ENCODE results near the gene C20orf202. TPM values are rescaled to one million over a fixed set of nuclear protein-coding genes. Genes with fewer than 3 reads are reported as not detected.
"Not testable (repeated sequence)": the region's sequence is repeated elsewhere in the genome, so short reads cannot be mapped to it uniquely, and the experiment has no call there.

C20orf202 gene
- total RNA-seq, 1 experiment from 2014 or later: not detected

DNA sequence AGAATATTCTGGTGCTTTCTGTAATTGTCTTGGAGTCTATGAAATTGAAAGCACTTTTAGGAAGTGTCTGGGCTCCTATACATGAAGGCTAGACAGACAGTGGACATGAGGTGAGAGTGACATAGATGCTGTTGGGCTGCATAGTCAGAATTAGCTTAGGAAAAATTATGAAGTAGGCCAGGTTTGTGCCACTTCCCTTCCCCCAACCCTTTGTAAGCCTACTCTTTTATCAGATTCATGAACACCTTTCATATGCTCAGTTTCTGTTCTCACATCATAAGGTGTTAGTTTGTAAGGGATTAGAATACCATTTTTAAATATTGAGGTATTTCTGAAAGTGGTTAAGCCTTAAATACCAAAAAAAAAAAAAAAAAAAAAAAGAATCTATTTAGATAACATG, 44.4 kb downstream of the C20orf202 start:
- POLR2A ChIA-PET: no interaction called here
- CTCF ChIA-PET: interaction anchor here (1.4 kb wide), 1 partner anchor 20 kb away, joined by 3 read pairs; no protein-coding TSS in a partner anchor
- no peaks in the 10 kb centered on the region for H3K9me2 ChIP-seq (ENCODE audit: insufficient read depth)
- TF ChIP-seq POLR2AphosphoS5 (IDR thresholded peaks at IDR 0.05; ENCODE audit: low read depth, low read length) (no peak), TCF7L2 (IDR thresholded peaks at IDR 0.05; ENCODE audit: borderline replicate concordance, extremely low read depth, insufficient read depth, insufficient read length) (no peak), ZNF274 (IDR thresholded peaks at IDR 0.05; ENCODE audit: low read depth, low read length) (no peak), ZFX (IDR thresholded peaks at IDR 0.05) (no peak), EZH2 (IDR thresholded peaks at IDR 0.05) (no peak), SIN3A (IDR thresholded peaks at IDR 0.05; ENCODE audit: low read depth) (no peak), SP1 (IDR thresholded peaks at IDR 0.05; ENCODE audit: low read depth) (no peak), RAD21 (IDR thresholded peaks at IDR 0.05; ENCODE audit: low read depth) (no peak), EGR1 (IDR thresholded peaks at IDR 0.05; ENCODE audit: low read depth) (no peak), JUND (IDR thresholded peaks at IDR 0.05) (no peak), FOSL1 (IDR thresholded peaks at IDR 0.05; ENCODE audit: low read depth) (no peak), EZH2phosphoT487 (IDR thresholded peaks at IDR 0.05; ENCODE audit: borderline replicate concordance) (no peak), ELF1 (IDR thresholded peaks at IDR 0.05; ENCODE audit: borderline replicate concordance, low read depth) (no peak), SRF (IDR thresholded peaks at IDR 0.05; ENCODE audit: low read depth) (no peak)
- TF ChIP-seq, protein P1, sequence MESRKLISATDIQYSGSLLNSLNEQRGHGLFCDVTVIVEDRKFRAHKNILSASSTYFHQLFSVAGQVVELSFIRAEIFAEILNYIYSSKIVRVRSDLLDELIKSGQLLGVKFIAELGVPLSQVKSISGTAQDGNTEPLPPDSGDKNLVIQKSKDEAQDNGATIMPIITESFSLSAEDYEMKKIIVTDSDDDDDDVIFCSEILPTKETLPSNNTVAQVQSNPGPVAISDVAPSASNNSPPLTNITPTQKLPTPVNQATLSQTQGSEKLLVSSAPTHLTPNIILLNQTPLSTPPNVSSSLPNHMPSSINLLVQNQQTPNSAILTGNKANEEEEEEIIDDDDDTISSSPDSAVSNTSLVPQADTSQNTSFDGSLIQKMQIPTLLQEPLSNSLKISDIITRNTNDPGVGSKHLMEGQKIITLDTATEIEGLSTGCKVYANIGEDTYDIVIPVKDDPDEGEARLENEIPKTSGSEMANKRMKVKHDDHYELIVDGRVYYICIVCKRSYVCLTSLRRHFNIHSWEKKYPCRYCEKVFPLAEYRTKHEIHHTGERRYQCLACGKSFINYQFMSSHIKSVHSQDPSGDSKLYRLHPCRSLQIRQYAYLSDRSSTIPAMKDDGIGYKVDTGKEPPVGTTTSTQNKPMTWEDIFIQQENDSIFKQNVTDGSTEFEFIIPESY (IDR thresholded peaks at IDR 0.05; ENCODE audit: extremely low read depth, insufficient replicate concordance, low read length): no peak
- TF ChIP-seq, protein P2, sequence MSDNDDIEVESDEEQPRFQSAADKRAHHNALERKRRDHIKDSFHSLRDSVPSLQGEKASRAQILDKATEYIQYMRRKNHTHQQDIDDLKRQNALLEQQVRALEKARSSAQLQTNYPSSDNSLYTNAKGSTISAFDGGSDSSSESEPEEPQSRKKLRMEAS (IDR thresholded peaks at IDR 0.05): no peak
- TF ChIP-seq, protein P3, sequence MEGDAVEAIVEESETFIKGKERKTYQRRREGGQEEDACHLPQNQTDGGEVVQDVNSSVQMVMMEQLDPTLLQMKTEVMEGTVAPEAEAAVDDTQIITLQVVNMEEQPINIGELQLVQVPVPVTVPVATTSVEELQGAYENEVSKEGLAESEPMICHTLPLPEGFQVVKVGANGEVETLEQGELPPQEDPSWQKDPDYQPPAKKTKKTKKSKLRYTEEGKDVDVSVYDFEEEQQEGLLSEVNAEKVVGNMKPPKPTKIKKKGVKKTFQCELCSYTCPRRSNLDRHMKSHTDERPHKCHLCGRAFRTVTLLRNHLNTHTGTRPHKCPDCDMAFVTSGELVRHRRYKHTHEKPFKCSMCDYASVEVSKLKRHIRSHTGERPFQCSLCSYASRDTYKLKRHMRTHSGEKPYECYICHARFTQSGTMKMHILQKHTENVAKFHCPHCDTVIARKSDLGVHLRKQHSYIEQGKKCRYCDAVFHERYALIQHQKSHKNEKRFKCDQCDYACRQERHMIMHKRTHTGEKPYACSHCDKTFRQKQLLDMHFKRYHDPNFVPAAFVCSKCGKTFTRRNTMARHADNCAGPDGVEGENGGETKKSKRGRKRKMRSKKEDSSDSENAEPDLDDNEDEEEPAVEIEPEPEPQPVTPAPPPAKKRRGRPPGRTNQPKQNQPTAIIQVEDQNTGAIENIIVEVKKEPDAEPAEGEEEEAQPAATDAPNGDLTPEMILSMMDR (IDR thresholded peaks at IDR 0.05 in 2 of 3, conservative IDR thresholded peaks at IDR 0.05 in 1 of 3; ENCODE audit: borderline replicate concordance in 1 of 3, insufficient read depth in 1 of 3, low read depth in 2 of 3, low read length in 2 of 3): no peak
- no peak for ATAC-seq
- intact Hi-C loops (cut with micrococcal nuclease): no loop called here
- no peaks in the 10 kb centered on the region for H3K36me3 ChIP-seq (ENCODE audit: control insufficient read depth in 1 of 2, insufficient read depth in 2 of 2, low read length in 2 of 2)
- no peaks in the 10 kb centered on the region for H4K20me1 ChIP-seq (ENCODE audit: insufficient read depth)
- no peaks in the 10 kb centered on the region for H3K79me2 ChIP-seq (ENCODE audit: insufficient read depth, low read length)
- H3K4me2 ChIP-seq (ENCODE audit: low read length): no peak overlapping the region
- no peak overlapping the region for H3K9ac ChIP-seq (ENCODE audit: low read length)
- no TSS peak for BruUV-seq (replicated peaks)
- H3K4me1 ChIP-seq (ENCODE audit: control insufficient read depth in 1 of 2, insufficient read depth in 2 of 2, low read length in 2 of 2): no peaks in the 10 kb centered on the region
- no peaks in the 10 kb centered on the region for H3K9me3 ChIP-seq (ENCODE audit: control insufficient read depth in 1 of 2, insufficient read depth in 1 of 2, low read depth in 1 of 2, low read length in 2 of 2)
- no peak for DNase-seq (ENCODE audit: low read depth, low spot score)
- H3K27ac ChIP-seq (ENCODE audit: low read depth, low read length): no peak overlapping the region
- no peak overlapping the region for H3K4me3 ChIP-seq (replicated peaks in 1 of 2; ENCODE audit: low read depth in 1 of 2, low read length in 2 of 2)
- RAD21 ChIA-PET (ENCODE audit: low non-redundant PET in 1 of 2, low total read pairs in 2 of 2, uncharacterized antibody in 2 of 2, unreplicated experiment in 2 of 2): no interaction called here
- H3K27me3 ChIP-seq (ENCODE audit: insufficient read depth, low read length): no peaks in the 10 kb centered on the region
- peak overlapping the region; percentile 20 for H2AFZ ChIP-seq (ENCODE audit: low read depth, low read length, poor library complexity, severe bottlenecking)

DNA sequence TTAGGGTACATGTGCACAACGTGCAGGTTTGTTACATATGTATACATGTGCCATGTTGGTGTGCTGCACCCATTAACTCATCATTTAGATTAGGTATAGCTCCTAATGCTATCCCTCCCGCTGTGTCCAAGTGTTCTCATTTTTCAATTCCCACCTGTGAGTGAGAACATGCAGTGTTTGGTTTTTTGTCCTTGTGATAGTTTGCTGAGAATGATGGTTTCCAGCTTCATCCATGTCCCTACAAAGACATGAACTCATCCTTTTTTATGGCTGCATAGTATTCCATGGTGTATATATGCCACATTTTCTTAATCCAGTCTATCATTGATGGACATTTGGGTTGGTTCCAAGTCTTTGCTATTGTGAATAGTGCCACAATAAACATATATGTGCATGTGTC, 47.0 kb downstream of the C20orf202 start:
- H3K4me3 ChIP-seq (replicated peaks in 1 of 2; ENCODE audit: low read depth in 1 of 2, low read length in 2 of 2); H3K9me2 ChIP-seq (ENCODE audit: insufficient read depth); H3K27me3 ChIP-seq (ENCODE audit: insufficient read depth, low read length); H4K20me1 ChIP-seq (ENCODE audit: insufficient read depth); H3K27ac ChIP-seq (ENCODE audit: low read depth, low read length); H3K79me2 ChIP-seq (ENCODE audit: insufficient read depth, low read length); H3K9me3 ChIP-seq (ENCODE audit: control insufficient read depth in 1 of 2, insufficient read depth in 1 of 2, low read depth in 1 of 2, low read length in 2 of 2); H3K4me2 ChIP-seq (ENCODE audit: low read length); H3K36me3 ChIP-seq (ENCODE audit: control insufficient read depth in 1 of 2, insufficient read depth in 2 of 2, low read length in 2 of 2); CTCF ChIA-PET; BruUV-seq (replicated peaks); RAD21 ChIA-PET (ENCODE audit: low non-redundant PET in 1 of 2, low total read pairs in 2 of 2, uncharacterized antibody in 2 of 2, unreplicated experiment in 2 of 2); H3K4me1 ChIP-seq (ENCODE audit: control insufficient read depth in 1 of 2, insufficient read depth in 2 of 2, low read length in 2 of 2); intact Hi-C loops (cut with micrococcal nuclease); H2AFZ ChIP-seq (ENCODE audit: low read depth, low read length, poor library complexity, severe bottlenecking); POLR2A ChIA-PET; H3K9ac ChIP-seq (ENCODE audit: low read length); DNase-seq (ENCODE audit: low read depth, low spot score); ATAC-seq: not testable (repeated sequence)

Measured in HCT116 (cell line).